HG03457 (cell line): ENCODE measurements around the gene SH3BP2.
"Not testable (repeated sequence)": the region's sequence is repeated elsewhere in the genome, so short reads cannot be mapped to it uniquely, and the experiment has no call there.

Source experiments
- ATAC-seq: cut with Tn5 transposase; IDR thresholded peaks from one replicate; pipeline ENCODE4 v1.9.1; 2021; ENCODE audit warnings: moderate number of reproducible peaks; ENCODE audit not compliant: unreplicated experiment

SH3BP2 gene

GRCh38 chr4:2762486-2763370, 30.2 kb upstream of the SH3BP2 start:
- ATAC-seq, result not testable (repeated sequence)

GRCh38 chr4:2763511-2763967, 29.3 kb upstream of the SH3BP2 start:
- ATAC-seq, result no peak

GRCh38 chr4:2765832-2766526, 26.9 kb upstream of the SH3BP2 start:
- no peak for ATAC-seq

GRCh38 chr4:2767046-2767704, 25.7 kb upstream of the SH3BP2 start:
- ATAC-seq, result no peak

GRCh38 chr4:2767705-2768074, 25.2 kb upstream of the SH3BP2 start:
- no peak for ATAC-seq

- no peak for ATAC-seq
Measured at GRCh38 chr4:2768124-2768523, 24.8 kb upstream of the SH3BP2 start.

- ATAC-seq, result no peak
Measured at GRCh38 chr4:2768921-2769336, 24.0 kb upstream of the SH3BP2 start.

GRCh38 chr4:2771264-2771663, 21.6 kb upstream of the SH3BP2 start:
- ATAC-seq, result no peak

GRCh38 chr4:2780643-2781042, 12.2 kb upstream of the SH3BP2 start:
- not testable (repeated sequence) for ATAC-seq

- ATAC-seq, result no peak
Measured at GRCh38 chr4:2781911-2782310, 11.0 kb upstream of the SH3BP2 start.

- no peak for ATAC-seq
Measured at GRCh38 chr4:2783790-2784189, 9.1 kb upstream of the SH3BP2 start.

GRCh38 chr4:2785613-2786012, 7.3 kb upstream of the SH3BP2 start:
- ATAC-seq, result no peak

GRCh38 chr4:2786152-2786671, 6.7 kb upstream of the SH3BP2 start:
- ATAC-seq, result no peak

GRCh38 chr4:2786794-2787229, 6.1 kb upstream of the SH3BP2 start:
- no peak for ATAC-seq

- ATAC-seq, result peak; percentile 52
Measured at GRCh38 chr4:2787230-2788100, 5.4 kb upstream of the SH3BP2 start.

- no peak for ATAC-seq
Measured at GRCh38 chr4:2788101-2788500, 4.8 kb upstream of the SH3BP2 start.

GRCh38 chr4:2788532-2789103, 4.3 kb upstream of the SH3BP2 start:
- no peak for ATAC-seq

- ATAC-seq, result no peak
Measured at GRCh38 chr4:2789351-2789750, 3.5 kb upstream of the SH3BP2 start.

GRCh38 chr4:2789793-2790582, 2.9 kb upstream of the SH3BP2 start:
- no peak for ATAC-seq
